ENCODE data around the gene PPP1R3C. TPM values are rescaled to one million over a fixed set of nuclear protein-coding genes. Genes with fewer than 3 reads are reported as not detected.

The PPP1R3C gene
- total and polyA plus RNA-seq, 4 donors = 2.2 to 88.4 (median 11.8) TPM

GRCh38 chr10:91592266-91592975 lies 40.5 kb downstream of the PPP1R3C start:
- H3K36me3 ChIP-seq (ENCODE audit: control insufficient read depth in 4 of 4, insufficient read depth in 4 of 4, low read length in 4 of 4) = no peaks in the 10 kb centered on the region
- ATAC-seq (ENCODE audit: insufficient read depth, low FRiP score) = no peak
- TF ChIP-seq CTCF (IDR thresholded peaks at IDR 0.05; ENCODE audit: control extremely low read depth, extremely low read depth) = no peak
- H3K27me3 ChIP-seq (ENCODE audit: control insufficient read depth in 3 of 3, insufficient read depth in 3 of 3, low read length in 2 of 3) = no peaks in the 10 kb centered on the region
- H3K9me3 ChIP-seq (ENCODE audit: control insufficient read depth in 4 of 4, insufficient read depth in 3 of 4, low read length in 3 of 4) = no peaks in the 10 kb centered on the region
- no peak overlapping the region for H3K4me3 ChIP-seq
- peak overlapping the region; percentile 41 to 93 for H3K27ac ChIP-seq (ENCODE audit: low read depth in 1 of 2, low read length in 1 of 2)
- 76 to 77% methylated on average over 8 of the region's 8 CpGs for WGBS, 2 donors
- H3K4me1 ChIP-seq (ENCODE audit: control insufficient read depth in 5 of 5, insufficient read depth in 5 of 5, low read length in 5 of 5) = peaks cover 10 to 92% (median 69%) of the 10 kb centered on the region in 5 donors
- H3K9ac ChIP-seq (ENCODE audit: insufficient read depth in 1 of 2, low read length in 2 of 2) = peak overlapping the region in 1 of 2 donors; percentile 43
- peak in 2 of 3 donors; percentile 38 to 53 for DNase-seq

GRCh38 chr10:91591797-91592174 lies 41.1 kb downstream of the PPP1R3C start:
- ATAC-seq (ENCODE audit: insufficient read depth, low FRiP score) (no peak), DNase-seq (no peak)
- peak overlapping the region; percentile 9 to 93 for H3K27ac ChIP-seq (ENCODE audit: low read depth in 1 of 2, low read length in 1 of 2)
- H3K4me1 ChIP-seq (ENCODE audit: control insufficient read depth in 5 of 5, insufficient read depth in 5 of 5, low read length in 5 of 5) = peaks cover 10 to 86% (median 63%) of the 10 kb centered on the region in 5 donors
- peak overlapping the region in 1 of 2 donors; percentile 43 for H3K9ac ChIP-seq (ENCODE audit: insufficient read depth in 1 of 2, low read length in 2 of 2)
- H3K4me3 ChIP-seq = no peak overlapping the region
- no peaks in the 10 kb centered on the region for H3K36me3 ChIP-seq (ENCODE audit: control insufficient read depth in 4 of 4, insufficient read depth in 4 of 4, low read length in 4 of 4)
- no peaks in the 10 kb centered on the region for H3K9me3 ChIP-seq (ENCODE audit: control insufficient read depth in 4 of 4, insufficient read depth in 3 of 4, low read length in 3 of 4)
- WGBS, 2 donors = 49 to 68% methylated on average over 7 of the region's 7 CpGs
- no peak for TF ChIP-seq CTCF (IDR thresholded peaks at IDR 0.05; ENCODE audit: control extremely low read depth, extremely low read depth)
- H3K27me3 ChIP-seq (ENCODE audit: control insufficient read depth in 3 of 3, insufficient read depth in 3 of 3, low read length in 2 of 3) = no peaks in the 10 kb centered on the region

- no peaks in the 10 kb centered on the region for H3K27me3 ChIP-seq (ENCODE audit: control insufficient read depth in 3 of 3, insufficient read depth in 3 of 3, low read length in 2 of 3)
- peak overlapping the region; percentile 78 to 93 for H3K27ac ChIP-seq (ENCODE audit: low read depth in 1 of 2, low read length in 1 of 2)
- H3K36me3 ChIP-seq (ENCODE audit: control insufficient read depth in 4 of 4, insufficient read depth in 4 of 4, low read length in 4 of 4) = no peaks in the 10 kb centered on the region
- DNase-seq (peak; percentile 92 to 98 (median 98)), ATAC-seq (ENCODE audit: insufficient read depth, low FRiP score) (no peak)
- no peaks in the 10 kb centered on the region for H3K9me3 ChIP-seq (ENCODE audit: control insufficient read depth in 4 of 4, insufficient read depth in 3 of 4, low read length in 3 of 4)
- no peak overlapping the region for H3K4me3 ChIP-seq
- no peak for TF ChIP-seq CTCF (IDR thresholded peaks at IDR 0.05; ENCODE audit: control extremely low read depth, extremely low read depth)
- peak overlapping the region in 1 of 2 donors; percentile 43 for H3K9ac ChIP-seq (ENCODE audit: insufficient read depth in 1 of 2, low read length in 2 of 2)
- H3K4me1 ChIP-seq (ENCODE audit: control insufficient read depth in 5 of 5, insufficient read depth in 5 of 5, low read length in 5 of 5) = peaks cover 10 to 79% (median 58%) of the 10 kb centered on the region in 5 donors
- 47 to 60% methylated on average over 10 of the region's 10 CpGs for WGBS, 2 donors
These were observed 41.7 kb downstream of the PPP1R3C start for GRCh38 chr10:91590904-91591796.

All from lung (tissue), 12 donors.